Stimulated activated CD8-positive, alpha-beta memory T cell treated with anti-CD3 and anti-CD28 coated beads, Interleukin-15, amount 100 ng/mL, for 4 hours (primary cell): ENCODE data around the gene CTBP2.
A peak's percentile ranks its signal among the peaks of the same experiment; 100 is the strongest.

Experiments
- DNase-seq, 2 donors: peaks; one replicate each; pipeline ENCODE4 v3.0.0-alpha.2; 2020; ENCODE audit warnings: low read depth in 2 of 2

Gene CTBP2

DNA sequence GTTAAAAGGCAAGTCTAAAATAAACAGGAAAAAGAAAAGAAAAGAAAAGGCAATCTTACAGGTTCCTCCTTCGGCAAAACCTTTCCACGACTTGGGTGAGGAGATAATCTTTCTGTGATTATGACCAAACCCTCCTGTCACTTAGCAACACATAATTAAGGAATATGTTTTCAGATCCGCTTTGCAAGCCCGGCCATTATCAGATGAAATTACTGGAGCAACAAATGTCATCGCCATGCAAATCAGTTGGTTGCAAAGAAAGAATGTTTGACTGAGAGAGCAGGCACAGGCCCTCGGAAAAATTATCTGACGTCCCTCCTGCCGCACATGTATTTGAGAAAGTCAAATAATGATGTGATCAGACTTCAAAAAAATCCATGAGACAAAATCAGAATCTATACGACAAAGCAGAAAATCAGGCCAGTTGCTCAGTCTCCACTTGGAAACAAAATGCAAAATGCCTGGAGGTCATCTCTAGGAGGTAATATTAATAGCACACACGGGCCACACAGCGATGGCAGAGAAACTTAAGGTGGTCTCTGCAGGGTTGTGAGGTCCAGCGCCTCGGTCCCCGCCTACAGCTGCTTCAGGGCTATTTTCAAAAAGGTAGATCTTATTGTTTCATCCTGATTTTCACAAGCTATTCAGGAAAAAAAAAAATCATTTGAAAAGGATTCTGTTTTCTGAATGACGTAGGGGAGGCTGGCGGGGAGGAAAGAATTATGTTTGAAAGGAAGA is 135.7 kb downstream of the CTBP2 start:
- no peak for DNase-seq

DNA sequence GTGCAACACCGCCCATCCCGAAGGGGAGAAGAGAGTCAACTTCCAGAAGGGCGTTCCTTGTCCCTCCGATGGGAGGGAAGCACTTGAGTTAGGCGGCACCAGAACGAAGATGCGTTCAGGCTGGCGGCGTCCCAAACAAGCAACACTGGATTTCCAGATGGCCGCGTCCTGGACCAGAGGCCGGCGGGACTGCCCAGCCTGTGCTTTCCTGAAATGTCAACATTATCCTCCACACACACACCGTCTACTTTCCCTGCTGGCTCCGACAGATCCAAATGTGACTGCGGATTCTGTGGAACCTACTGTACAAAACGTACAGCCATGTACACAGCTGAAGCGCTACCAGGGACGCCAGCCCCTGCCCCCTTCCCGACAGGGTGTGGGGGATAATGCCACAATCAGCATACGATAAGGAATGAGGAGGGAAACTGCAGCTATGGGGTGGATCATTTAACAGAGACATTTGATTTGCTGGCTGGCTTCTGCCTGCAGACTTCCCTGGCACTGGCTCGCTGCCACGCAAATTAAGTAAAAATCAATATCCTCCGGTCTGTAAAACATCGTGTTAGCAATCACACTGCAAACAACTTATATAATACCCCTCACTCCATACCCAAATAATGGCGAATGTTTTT is 136.4 kb downstream of the CTBP2 start:
- DNase-seq = no peak

DNA sequence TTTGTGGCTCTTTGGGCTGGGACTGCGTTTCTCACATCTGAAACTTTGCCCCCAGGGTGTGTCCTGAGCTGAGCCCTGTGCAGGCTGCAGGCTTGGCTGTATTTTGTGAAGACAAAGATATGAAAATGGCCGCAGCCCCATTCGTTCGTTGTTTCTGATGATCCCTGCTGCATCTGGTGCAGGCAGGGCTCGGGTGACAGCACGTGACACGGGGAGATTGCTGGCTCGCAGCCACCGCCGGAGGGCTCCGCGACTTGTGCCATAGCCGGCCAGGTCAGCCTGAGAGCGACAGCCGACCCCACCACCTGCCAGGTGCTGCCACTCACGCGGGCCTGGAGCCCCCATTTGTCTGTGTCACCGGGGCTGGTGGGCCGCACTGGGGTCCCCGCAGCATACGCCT is 137.1 kb downstream of the CTBP2 start:
- DNase-seq = no peak

DNA sequence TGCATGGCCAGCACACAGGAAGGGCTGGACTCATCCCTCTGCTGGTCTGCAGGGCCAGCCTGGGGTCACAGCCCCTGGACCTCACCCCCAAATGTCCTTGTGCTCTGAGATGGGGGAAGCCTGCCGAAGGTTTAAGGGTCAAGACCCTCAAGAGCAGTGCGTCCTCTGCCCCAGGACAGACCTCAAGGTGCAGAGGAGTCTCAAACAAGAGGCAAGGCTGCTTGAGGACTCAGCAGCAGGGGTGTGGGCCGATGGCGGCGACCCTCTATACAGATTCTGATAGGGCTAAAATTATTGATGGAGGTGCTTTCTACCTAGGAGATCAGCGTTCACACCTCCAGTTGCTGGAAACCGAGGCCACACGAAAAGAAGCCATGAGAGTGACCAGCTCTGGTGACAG is 137.7 kb downstream of the CTBP2 start:
- no peak for DNase-seq

DNA sequence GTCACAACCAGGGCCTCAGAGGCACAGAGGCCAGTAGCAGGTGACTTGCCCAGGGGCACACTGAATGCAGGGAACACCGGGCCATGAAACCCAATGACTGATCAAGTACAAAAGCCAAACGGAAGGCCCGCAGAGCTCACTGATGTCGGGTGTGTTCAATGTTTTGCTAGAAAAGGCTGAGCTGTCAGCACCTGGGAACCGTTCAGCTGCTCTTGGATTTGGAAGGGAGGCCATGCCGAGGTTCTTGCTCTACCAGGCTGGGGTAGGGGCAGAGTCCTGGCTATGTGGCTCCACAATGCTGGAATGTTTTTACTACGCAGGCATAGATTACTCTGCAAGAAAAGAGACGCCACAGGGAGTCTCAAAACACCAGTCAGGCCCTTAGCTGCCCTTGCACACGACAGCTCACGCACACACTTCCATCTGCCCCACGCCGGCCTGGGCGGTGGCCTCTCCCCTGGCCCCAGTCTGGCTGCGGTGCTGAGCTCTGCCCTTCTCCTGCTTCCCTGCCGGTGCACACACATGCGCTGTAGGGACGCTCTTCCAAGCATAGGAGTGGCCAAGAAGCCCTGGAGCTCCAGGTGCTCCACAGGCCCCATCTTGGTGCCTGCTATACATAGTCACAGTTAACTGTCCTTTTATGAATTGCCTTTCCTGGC is 138.5 kb downstream of the CTBP2 start:
- no peak for DNase-seq

DNA sequence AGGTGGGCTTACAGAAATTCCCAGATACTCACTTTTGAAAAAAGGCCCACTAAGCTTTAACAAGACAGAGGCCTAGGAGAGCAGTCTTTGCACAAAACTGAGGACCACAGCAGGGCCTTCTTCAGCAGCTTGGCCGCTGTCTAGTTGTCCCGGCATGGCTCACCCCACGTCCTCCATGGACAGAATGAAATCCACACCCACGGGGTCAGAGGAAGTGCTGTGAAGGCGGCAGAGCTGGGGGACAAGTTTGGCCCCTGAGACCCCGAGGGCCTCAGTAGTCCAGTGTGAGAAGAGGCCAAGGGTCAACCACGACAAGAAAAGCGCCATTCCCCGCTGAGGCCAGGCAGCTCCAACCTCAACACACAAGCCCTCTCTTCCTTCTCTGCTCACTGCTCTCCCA is 139.5 kb downstream of the CTBP2 start:
- no peak for DNase-seq

DNA sequence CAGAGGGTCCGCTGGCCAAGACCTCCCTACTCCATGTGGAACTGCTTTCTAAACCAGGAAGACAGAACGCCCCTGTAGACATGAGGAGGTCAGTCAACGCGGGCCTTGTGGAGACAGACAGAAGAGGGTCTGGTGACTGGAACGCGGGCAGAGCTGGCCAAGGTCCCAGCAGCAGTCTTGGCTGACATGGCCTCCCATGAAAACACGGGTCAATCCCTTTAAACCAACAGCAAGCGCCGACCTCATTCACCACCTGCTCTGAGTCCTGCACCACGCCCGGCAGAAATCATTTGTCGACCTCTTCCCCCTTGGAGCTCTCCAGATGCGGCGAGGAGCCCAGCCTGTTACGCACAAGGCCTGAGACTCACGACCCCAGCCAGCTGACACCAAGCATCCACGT is 140.0 kb downstream of the CTBP2 start:
- no peak for DNase-seq

DNA sequence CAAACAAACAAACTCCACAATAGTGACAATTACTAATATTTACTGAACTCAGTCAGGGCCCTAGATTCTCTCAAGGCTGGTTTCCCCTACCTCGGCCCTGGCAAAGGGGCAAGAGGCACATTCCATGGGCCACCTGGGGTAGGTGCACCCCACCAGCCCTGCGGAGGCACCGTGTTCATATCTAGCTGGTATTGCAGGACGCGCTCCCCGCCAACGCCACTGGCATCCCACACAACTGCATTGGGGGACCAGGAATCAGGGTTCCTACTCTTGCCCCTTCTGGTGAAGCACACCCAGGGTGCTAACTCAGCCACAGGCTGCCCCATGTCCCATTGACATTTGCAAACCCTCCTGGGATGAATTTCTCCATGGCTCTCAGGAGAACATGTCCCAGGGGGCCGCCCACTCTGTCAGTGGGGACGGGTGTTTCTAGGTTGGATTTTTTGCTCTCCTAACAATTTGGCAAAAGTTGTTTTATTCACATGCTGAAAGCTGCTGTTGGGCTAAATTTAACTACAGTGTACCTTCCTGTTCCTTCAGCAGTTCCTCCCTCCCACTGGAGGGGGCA is 141.7 kb downstream of the CTBP2 start:
- no peak for DNase-seq

DNA sequence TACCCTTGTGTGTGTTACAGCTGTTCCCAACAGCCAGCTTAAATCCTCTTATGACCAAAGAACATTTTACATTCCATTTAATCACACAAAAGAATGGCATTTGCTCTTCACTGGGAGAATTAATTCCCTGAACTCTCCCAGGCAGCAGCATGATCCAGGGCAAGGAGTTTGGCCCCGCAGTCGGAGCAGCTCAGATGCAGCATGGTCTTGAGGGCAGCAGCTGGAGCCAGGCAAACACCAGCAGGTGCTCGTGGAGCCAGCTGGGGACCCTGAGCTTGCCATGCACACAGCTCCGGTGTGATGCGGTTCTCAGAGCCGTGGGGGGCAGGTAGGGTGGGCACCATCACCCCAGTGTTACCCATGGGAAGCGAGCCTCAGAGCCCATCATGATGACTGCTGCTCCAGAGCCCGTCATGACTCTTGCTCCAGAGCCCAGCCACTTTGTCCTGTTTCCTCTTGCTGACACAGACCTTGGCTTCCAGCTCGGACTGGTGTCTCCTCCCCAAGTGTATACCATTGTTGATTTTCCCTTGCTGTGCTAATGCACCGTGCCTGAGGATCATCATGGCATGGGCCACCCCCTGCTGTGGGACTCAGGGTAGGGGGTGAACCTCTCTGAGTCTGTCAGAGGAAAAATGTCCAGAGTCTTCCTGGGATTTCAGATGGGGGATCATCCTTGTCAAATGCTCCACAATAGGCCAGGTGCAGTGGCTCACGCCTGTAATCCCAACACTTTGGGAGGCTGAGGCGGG is 142.6 kb downstream of the CTBP2 start:
- DNase-seq = no peak

DNA sequence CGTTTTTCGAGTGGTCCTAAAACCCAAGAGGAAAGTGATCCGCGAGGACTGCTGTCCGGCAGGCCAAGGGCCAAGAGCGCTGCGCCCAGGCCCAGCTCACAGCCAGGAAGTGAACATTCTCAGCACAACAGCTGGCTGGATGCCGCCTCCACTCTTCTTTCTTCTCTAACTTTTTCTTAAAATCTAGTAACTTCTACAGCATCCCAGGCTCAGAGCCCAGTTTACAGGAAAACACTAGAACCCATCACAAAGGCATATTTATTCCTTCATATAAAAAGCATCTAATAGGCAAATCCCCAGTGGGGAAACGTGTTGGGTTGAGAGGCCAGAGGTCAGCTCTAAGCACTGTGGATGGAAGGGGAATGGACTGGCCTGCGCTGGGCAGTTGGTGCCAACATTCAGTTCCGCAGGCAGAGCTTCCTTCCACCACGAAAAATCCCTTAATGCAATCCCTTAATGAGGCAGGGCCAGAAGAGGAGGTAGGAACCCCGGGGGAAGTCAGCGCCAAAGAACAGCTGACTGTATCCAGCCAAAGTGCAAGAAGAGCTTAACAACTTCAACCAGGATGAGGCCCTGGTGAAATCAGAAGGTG is 143.7 kb downstream of the CTBP2 start:
- DNase-seq = no peak

DNA sequence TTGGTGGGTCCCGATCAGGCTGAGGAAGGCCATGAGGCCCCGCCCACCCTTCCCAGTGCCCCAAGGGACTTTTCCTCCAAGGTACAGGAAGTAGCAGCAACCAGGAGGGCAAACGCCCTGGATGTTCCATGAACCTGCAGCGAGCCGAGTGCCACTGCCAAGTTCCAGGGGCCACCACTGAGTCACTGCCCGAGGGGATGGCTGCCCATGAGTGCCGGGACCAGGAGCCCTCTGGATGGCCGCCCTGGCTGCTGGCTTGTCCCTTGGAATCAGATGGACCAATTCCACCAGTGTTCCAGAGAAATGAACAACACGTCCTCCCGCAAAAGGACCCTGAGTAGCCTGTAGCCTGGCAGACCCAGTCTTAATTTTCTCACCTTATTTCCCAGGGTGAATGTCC is 144.2 kb downstream of the CTBP2 start:
- DNase-seq = no peak

DNA sequence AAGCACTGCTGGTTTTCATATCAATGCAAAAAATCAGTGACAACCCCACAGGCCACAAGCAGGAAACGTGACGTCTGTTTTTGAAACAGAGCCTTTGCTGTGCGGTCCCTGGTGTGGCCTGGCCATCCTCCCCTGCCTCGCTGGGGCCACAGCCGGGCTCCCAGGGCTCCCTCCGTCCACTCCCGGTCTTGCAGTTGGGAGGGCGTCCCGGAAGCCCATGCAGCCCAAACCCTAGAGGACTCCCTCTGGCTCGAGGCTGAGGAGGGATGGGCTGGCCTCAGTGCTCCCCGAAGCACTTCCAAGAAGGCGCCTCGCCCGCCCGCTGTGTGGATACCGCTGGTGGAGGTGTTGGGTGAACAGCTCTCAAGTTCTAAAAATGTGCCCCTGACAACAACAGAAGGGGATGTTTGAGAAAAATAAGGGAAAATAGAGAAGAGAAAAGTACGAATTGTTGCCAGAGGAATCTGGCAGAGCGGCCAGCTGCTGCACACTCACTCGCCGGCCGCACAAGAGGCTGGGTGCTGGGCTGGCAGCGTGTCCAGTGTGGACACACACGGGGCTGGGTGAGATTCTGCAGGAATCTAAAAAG is 144.9 kb downstream of the CTBP2 start:
- DNase-seq = peak in 1 of 2 donors; percentile 8

DNA sequence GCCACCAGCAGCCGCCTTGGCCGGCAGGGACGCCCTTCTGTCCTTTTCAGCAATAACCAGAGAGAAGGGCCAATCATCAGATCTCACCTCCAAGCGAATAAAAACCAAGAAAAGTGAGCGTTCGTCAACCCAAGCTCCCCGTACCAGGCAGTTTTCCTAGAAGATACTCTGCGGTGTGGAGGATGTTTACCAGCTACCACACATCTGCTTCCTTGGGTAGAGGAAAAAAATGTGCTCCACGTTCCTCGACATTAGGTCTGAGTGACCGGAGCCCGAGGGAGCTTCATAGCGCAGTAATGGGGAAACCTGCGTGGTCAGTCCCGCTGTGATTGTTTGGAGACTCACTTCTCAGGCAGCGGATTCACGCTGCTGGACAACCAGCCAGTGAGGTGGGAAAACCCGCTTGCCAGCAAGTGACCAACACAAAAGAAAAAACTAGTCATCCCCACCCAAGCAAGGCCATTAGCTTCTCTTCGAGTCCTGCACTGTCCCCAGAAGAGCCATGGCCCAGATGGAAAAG is 145.5 kb downstream of the CTBP2 start:
- DNase-seq = no peak

DNA sequence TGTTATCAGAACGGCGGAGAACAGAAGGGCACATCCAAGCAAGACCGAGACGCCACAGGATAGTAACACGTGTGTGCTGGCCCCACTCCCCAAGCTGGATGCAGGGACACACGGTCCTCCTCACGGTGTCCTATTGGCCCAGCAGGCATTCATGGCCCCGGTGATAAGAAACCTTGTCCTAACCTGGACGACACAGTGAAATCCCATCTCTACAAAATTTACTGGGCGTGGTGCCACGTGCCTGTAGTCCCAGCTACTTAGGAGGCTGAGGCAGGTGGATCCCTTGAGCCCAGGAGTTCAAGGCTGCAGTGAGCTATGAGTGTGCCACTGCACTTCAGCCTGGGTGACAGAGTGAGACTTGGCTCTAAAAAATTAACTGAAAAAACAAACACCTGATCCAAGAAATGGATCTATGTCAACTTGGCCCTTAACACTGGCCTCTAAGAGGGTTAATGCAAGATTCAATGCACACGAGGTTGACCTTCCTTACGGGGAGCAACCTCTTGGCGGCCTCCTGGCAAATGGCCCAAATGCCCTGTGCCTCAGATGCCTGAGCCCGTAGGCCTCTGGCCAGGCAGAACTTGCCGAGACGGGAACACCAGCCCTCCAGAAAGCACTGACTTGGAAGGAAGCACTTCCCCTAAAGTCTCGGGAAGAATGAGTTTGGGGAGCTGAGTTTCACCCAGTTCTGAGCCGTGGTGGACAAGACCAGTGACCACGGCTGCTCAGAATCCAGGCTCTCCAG is 146.1 kb downstream of the CTBP2 start:
- DNase-seq = no peak

DNA sequence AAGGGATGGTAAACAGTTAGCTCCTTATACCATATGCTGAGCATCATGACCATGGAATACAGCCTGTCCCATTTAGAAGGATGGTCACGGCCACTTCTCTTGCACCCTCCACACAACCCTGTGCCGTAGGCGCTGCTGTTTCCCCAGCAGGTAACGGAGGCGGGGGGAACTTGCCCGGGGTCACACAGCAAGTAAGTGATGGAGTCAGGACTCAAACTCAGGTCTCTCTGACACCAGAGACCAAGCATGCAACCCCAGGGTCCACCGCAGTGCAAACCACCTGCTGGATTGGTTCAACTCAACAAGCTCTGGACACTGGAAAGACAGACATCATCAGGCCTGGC is 146.9 kb downstream of the CTBP2 start:
- no peak for DNase-seq

DNA sequence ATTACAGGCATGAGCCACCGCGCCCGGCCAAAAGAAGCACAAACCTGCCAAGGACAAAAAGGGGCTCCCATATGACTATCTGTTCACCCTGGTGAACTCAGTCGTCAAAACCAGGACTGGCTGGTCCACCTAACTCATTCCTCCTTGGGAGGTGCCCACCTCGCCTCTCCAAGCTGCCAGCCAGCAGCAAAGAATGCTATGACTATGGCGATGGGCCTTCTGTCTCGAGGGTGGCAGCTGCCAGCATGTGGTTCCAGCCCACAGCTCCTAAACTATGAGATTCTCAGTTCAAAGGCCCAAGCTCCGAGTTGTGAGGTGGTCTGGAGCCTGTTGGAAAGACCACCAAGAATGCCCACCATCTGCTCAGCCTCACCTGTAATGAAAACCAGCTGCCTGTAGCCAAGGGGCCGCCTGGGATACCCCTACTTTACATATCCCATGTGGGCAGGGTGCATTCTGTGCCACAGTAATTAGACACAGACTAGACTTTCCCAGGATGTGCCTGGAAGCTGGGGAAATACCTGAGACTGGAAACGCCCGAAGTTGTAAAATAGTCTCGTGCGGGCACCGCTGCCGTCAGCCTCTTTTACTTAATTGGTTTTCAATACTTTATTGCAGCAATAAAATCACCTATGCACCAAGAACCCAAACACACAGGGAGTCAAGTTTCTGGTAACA is 147.4 kb downstream of the CTBP2 start:
- DNase-seq = no peak

DNA sequence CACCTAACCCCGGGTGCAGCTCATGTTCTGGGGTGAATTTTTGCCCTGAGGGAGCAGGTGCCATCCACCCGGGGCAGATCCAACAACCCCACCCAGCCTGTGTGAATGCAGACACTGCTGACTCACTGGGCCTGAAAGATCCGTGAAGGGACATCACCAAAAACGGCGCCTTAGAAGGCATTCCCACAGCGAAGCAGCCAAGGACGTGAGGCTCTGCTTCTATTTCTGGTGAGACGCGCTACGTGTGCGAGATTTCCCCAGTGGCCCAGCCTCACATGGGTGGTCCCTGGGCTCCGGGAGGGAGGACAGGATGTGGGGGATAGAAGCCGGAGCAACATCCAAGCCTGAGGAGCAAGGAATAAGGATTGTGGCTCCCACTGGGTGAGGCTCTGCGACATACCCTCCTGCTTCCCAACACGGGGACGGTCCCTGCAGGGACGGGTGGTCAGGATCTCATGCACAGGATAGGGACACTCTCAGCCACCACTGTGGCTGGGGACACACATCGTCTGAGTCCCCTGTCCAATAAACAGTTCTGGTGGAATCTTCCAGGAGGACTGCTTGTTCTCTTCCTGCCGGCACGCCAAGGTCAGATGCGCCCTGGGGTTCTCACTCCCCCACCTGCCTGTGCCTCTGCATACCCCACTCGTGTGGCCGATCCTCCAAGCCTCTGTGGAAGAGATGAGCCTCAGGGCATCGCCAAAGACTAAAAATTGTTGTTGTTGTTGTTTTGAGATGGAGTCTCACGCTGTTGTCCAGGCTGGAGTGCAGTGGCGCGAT is 148.2 kb downstream of the CTBP2 start:
- no peak for DNase-seq

DNA sequence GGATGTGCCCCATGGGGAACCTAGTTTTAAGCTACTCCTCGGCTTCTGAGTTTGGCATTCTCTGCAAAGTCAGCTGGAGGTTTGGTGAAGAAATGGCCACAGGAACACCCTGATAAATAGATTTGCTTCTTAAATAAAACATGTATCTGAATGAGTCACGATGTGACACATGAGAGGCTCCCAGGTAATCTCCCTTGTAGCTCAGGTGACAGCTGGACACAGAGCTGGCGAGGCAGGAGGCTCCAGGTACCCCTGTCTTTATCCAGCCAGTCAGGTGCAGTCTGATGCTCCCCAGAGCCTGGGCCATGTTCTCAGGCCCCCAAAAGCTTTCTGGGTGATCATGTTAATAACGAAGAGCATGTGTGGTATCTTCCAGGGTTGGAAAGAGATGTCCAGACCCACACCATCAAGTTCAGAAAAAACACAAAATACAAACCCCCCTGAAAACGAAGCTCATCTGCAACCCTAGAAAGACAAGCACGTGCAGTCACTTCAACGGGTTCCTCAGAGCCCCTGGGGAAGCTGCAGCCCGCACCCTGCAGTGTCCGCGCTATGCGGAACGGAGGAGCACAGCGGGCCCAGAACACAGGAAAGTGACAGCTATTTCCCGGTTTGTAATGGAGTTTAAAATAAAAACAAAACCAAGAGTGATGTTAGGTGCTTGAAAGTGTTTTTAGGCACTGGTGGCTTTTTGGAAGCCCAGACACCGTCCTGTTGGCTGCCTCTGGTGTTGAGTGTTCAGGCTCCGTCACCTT is 149.0 kb downstream of the CTBP2 start:
- DNase-seq = no peak
